ENCODE data around the gene SFTA2. TPM values are rescaled to one million over a fixed set of nuclear protein-coding genes. Genes with fewer than 3 reads are reported as not detected.
"Not testable (repeated sequence)": the region's sequence is repeated elsewhere in the genome, so short reads cannot be mapped to it uniquely, and the experiment has no call there.

SFTA2 gene
- polyA plus RNA-seq (ENCODE audit: insufficient read depth in 1 of 5, insufficient read length in 5 of 5, low replicate concordance in 1 of 5) = 10 to 100 TPM in 4 of 5 donors, 1 to 10 TPM in 1; 8.8 to 20.5 (median 17.3) TPM
- long read RNA-seq, donor 1, transcript SFTA2-202 (2 exons, 625 nt) = minor isoform, 10 of 39 reads
- long read RNA-seq, donor 1, transcript SFTA2-201 (3 exons, 451 nt) = major isoform, 29 of 39 reads
- long read RNA-seq, donor 1, partial matches to known transcripts = 0 of 39 reads
- long read RNA-seq, donor 1, other reads (novel, unspliced or antisense) = 0 of 39 reads
- long read RNA-seq, donor 2, transcript SFTA2-202 (2 exons, 625 nt) = major isoform, 9 of 11 reads
- long read RNA-seq, donor 2, partial matches to known transcripts = 0 of 11 reads
- long read RNA-seq, donor 2, other reads (novel, unspliced or antisense) = 0 of 11 reads
- long read RNA-seq, donor 3, transcript SFTA2-202 (2 exons, 625 nt) = minor isoform, 10 of 21 reads
- long read RNA-seq, donor 3, transcript SFTA2-201 (3 exons, 451 nt) = major isoform, 11 of 21 reads
- long read RNA-seq, donor 3, partial matches to known transcripts = 0 of 21 reads
- long read RNA-seq, donor 3, other reads (novel, unspliced or antisense) = 0 of 21 reads
- long read RNA-seq, donor 4, transcript SFTA2-202 (2 exons, 625 nt) = major isoform, 6 of 9 reads
- long read RNA-seq, donor 4, partial matches to known transcripts = 0 of 9 reads
- long read RNA-seq, donor 4, other reads (novel, unspliced or antisense) = 0 of 9 reads
- long read RNA-seq, donor 5, transcript SFTA2-201 (3 exons, 451 nt) = major isoform, 11 of 17 reads
- long read RNA-seq, donor 5, transcript SFTA2-202 (2 exons, 625 nt) = minor isoform, 6 of 17 reads
- long read RNA-seq, donor 5, partial matches to known transcripts = 0 of 17 reads
- long read RNA-seq, donor 5, other reads (novel, unspliced or antisense) = 0 of 17 reads
- long read RNA-seq, donor 6, transcript SFTA2-201 (3 exons, 451 nt) = major isoform, 17 of 26 reads
- long read RNA-seq, donor 6, transcript SFTA2-202 (2 exons, 625 nt) = minor isoform, 9 of 26 reads
- long read RNA-seq, donor 6, partial matches to known transcripts = 0 of 26 reads
- long read RNA-seq, donor 6, other reads (novel, unspliced or antisense) = 0 of 26 reads
- long read RNA-seq, donor 7, transcript SFTA2-201 (3 exons, 451 nt) = major isoform, 7 of 12 reads
- long read RNA-seq, donor 7, transcript SFTA2-202 (2 exons, 625 nt) = minor isoform, 5 of 12 reads
- long read RNA-seq, donor 7, partial matches to known transcripts = 0 of 12 reads
- long read RNA-seq, donor 7, other reads (novel, unspliced or antisense) = 0 of 12 reads
- long read RNA-seq, donor 8, transcript SFTA2-201 (3 exons, 451 nt) = major isoform, 5 of 6 reads
- long read RNA-seq, donor 8, partial matches to known transcripts = 0 of 6 reads
- long read RNA-seq, donor 8, other reads (novel, unspliced or antisense) = 0 of 6 reads

- DNase-seq = peak; percentile 42 to 54
These were observed at the start of gene SFTA2 for GRCh38 chr6:30931969-30932645. Gene SFTA2, minus strand, starts transcription at chr6:30932170. Its CDS starts 74 bp downstream, at chr6:30932096.

- DNase-seq = no peak
These were observed 47.7 kb upstream of the SFTA2 start for GRCh38 chr6:30979690-30980089.

- DNase-seq = no peak
These were observed 47.2 kb upstream of the SFTA2 start for GRCh38 chr6:30979141-30979540.

- DNase-seq = no peak
These were observed 42.7 kb upstream of the SFTA2 start for GRCh38 chr6:30974490-30975252.

GRCh38 chr6:30972816-30973215 is 40.8 kb upstream of the SFTA2 start:
- no peak for DNase-seq

GRCh38 chr6:30970946-30971345 is 39.0 kb upstream of the SFTA2 start:
- no peak for DNase-seq

- not testable (repeated sequence) for DNase-seq
These were observed 37.2 kb upstream of the SFTA2 start for GRCh38 chr6:30969171-30969570.

GRCh38 chr6:30966154-30966553 is 34.2 kb upstream of the SFTA2 start:
- no peak for DNase-seq

- no peak for DNase-seq
These were observed 33.2 kb upstream of the SFTA2 start for GRCh38 chr6:30965140-30965601.

- DNase-seq = no peak
These were observed 32.1 kb upstream of the SFTA2 start for GRCh38 chr6:30964075-30964474.

- no peak for DNase-seq
These were observed 31.7 kb upstream of the SFTA2 start for GRCh38 chr6:30963641-30964040.

- DNase-seq = no peak
These were observed 30.7 kb upstream of the SFTA2 start for GRCh38 chr6:30962716-30963115.

GRCh38 chr6:30960907-30961673 is 29.1 kb upstream of the SFTA2 start:
- no peak for DNase-seq

GRCh38 chr6:30957716-30958115 is 25.7 kb upstream of the SFTA2 start:
- no peak for DNase-seq

- peak; percentile 22 to 45 for DNase-seq
These were observed 23.5 kb upstream of the SFTA2 start for GRCh38 chr6:30955367-30956042.

GRCh38 chr6:30954631-30955366 is 22.8 kb upstream of the SFTA2 start:
- no peak for DNase-seq

GRCh38 chr6:30951907-30952469 is 20.0 kb upstream of the SFTA2 start:
- no peak for DNase-seq
